ENCODE results near the gene CHP1.

Gene CHP1

DNA sequence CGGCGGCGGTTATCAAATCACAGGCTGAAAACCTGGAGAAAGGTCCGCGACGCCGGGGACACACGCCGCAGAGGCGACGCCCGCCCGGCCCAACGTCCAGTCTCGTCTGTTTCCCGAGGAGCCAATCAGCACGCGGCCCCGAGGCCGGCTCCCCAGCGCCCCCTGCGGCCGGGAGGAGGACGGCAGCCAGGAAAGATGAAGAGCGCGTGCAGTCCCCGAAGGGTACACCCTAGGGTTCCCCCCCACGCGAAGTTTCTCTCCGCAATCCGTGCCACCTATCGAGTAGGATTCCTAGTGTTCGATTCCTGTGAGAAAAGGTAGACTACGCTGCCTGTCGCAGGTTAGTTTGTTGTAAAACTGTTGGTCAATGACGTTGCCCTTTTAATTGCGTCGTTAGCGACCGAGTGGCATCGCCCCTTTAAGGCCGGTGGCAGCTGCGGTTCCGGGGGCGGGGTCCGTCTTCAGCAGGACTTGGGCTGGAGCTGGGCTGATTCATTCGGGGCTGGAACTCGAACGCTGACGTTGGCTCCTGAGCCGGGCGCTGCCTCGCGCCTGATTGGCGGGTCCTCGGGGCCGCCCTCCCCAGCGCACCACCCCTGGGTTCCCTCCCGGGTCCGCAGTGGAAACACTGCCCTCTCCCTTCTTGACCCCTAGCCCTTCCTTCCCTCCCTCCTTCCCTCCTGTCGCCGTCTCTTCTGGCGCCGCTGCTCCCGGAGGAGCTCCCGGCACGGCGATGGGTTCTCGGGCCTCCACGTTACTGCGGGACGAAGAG lies at the start of gene CHP1, which contains the start of gene EXD1:
TSS of gene CHP1 (plus strand) at position 619 of the 772 bp plus-strand sequence. CDS start at position 734, 115 bp downstream.
TSS of gene EXD1 (minus strand) at position 108 of the 772 bp plus-strand sequence. CDS start 4,182 bp downstream, outside the sequence.
- no peaks in the 10 kb centered on the region for H3K9me3 ChIP-seq (ENCODE audit: control insufficient read depth, insufficient read depth, low read depth, low read length)
- H3K27ac ChIP-seq (ENCODE audit: extremely low read depth, low read depth, low read length) = peak within 1 kb of the TSS; percentile 41; the same call in 1 of the 2 replicates
- no peaks in the 10 kb centered on the region for H3K36me3 ChIP-seq (ENCODE audit: control insufficient read depth in 2 of 2, insufficient read depth in 1 of 2, low read length in 2 of 2)
- CTCF ChIA-PET = interaction anchor here (0.6 to 1.9 kb wide), 10 partner anchors 10 to 592 kb away, joined by 3 to 6 read pairs (median 3); no protein-coding TSS in a partner anchor
- H3K4me1 ChIP-seq (ENCODE audit: control insufficient read depth, insufficient read depth, low read length) = no peaks in the 10 kb centered on the region
- peak within 1 kb of the TSS; percentile 97 for H3K4me3 ChIP-seq (ENCODE audit: low read depth, low read length)
- POLR2A ChIA-PET = interaction anchor here (0.7 to 1.4 kb wide), 9 partner anchors 11 to 208 kb away, joined by 3 to 13 read pairs (median 4); partner anchors contain the start of genes INO80, NUSAP1 and OIP5
- no peak for TF ChIP-seq ZNF175 (tag by site-specific recombination; IDR thresholded peaks at IDR 0.05)
- no peak for TF ChIP-seq ZNF132 (tag by site-specific recombination; IDR thresholded peaks at IDR 0.05; ENCODE audit: borderline replicate concordance)
- peak; percentile 87 for TF ChIP-seq BCL11B (tag by site-specific recombination; IDR thresholded peaks at IDR 0.05; ENCODE audit: low read depth)
- TF ChIP-seq ZNF530 (tag by site-specific recombination; IDR thresholded peaks at IDR 0.05; ENCODE audit: low read depth) = peak; percentile 91
- TF ChIP-seq ZNF423 (tag by site-specific recombination; IDR thresholded peaks at IDR 0.05) = no peak
- TF ChIP-seq ZNF223 (tag by site-specific recombination; IDR thresholded peaks at IDR 0.05) = no peak
- peak; percentile 86 for TF ChIP-seq ZBTB11 (tag by site-specific recombination; conservative IDR thresholded peaks at IDR 0.05; ENCODE audit: low read depth)
- TF ChIP-seq ZNF776 (tag by site-specific recombination; IDR thresholded peaks at IDR 0.05; ENCODE audit: borderline replicate concordance) = no peak
- TF ChIP-seq ZNF510 (tag by site-specific recombination; IDR thresholded peaks at IDR 0.05; ENCODE audit: insufficient replicate concordance) = no peak
- TF ChIP-seq ZNF501 (tag by site-specific recombination; IDR thresholded peaks at IDR 0.05) = peak; percentile 61; the same call in 1 of the 2 replicates
- no peak for TF ChIP-seq ZNF214 (tag by site-specific recombination; IDR thresholded peaks at IDR 0.05; ENCODE audit: borderline replicate concordance)
- no peak for TF ChIP-seq ZNF529 (tag by site-specific recombination; IDR thresholded peaks at IDR 0.05; ENCODE audit: insufficient replicate concordance)
- TF ChIP-seq ZFP41 (tag by site-specific recombination; IDR thresholded peaks at IDR 0.05; ENCODE audit: borderline replicate concordance) = no peak
- TF ChIP-seq AEBP2 (tag by site-specific recombination; IDR thresholded peaks at IDR 0.05; ENCODE audit: borderline replicate concordance) = no peak
- TF ChIP-seq, protein P1, sequence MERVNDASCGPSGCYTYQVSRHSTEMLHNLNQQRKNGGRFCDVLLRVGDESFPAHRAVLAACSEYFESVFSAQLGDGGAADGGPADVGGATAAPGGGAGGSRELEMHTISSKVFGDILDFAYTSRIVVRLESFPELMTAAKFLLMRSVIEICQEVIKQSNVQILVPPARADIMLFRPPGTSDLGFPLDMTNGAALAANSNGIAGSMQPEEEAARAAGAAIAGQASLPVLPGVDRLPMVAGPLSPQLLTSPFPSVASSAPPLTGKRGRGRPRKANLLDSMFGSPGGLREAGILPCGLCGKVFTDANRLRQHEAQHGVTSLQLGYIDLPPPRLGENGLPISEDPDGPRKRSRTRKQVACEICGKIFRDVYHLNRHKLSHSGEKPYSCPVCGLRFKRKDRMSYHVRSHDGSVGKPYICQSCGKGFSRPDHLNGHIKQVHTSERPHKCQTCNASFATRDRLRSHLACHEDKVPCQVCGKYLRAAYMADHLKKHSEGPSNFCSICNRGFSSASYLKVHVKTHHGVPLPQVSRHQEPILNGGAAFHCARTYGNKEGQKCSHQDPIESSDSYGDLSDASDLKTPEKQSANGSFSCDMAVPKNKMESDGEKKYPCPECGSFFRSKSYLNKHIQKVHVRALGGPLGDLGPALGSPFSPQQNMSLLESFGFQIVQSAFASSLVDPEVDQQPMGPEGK (tag by site-specific recombination; IDR thresholded peaks at IDR 0.05) = peak; percentile 96
- TF ChIP-seq HIC1 (tag by site-specific recombination; IDR thresholded peaks at IDR 0.05) = peak; percentile 99
- no peak for TF ChIP-seq IKZF3 (tag by site-specific recombination; IDR thresholded peaks at IDR 0.05)
- peak; percentile 76; the same call in 1 of the 2 replicates for TF ChIP-seq ZBTB20 (tag by site-specific recombination; IDR thresholded peaks at IDR 0.05)
- peak; percentile 85 for TF ChIP-seq PRDM10 (tag by site-specific recombination; IDR thresholded peaks at IDR 0.05)
- peak; percentile 76 for TF ChIP-seq KLF10 (tag by site-specific recombination; IDR thresholded peaks at IDR 0.05)
- peak; percentile 87; the same call in 1 of the 2 replicates for TF ChIP-seq ZNF394 (tag by site-specific recombination; IDR thresholded peaks at IDR 0.05; ENCODE audit: borderline replicate concordance)
- peak; percentile 54; the same call in 1 of the 2 replicates for TF ChIP-seq ZNF324 (tag by site-specific recombination; IDR thresholded peaks at IDR 0.05)
- peak; percentile 89 for TF ChIP-seq OSR2 (tag by site-specific recombination; IDR thresholded peaks at IDR 0.05)
